Measurements from ENCODE around the gene FAM200B.

FAM200B gene

GRCh38 chr4:15676899-15677298, 4.7 kb upstream of the FAM200B start:
- TF ChIP-seq YY1 (IDR thresholded peaks at IDR 0.05; ENCODE audit: low read depth) (no peak), CREB1 (IDR thresholded peaks at IDR 0.05; ENCODE audit: low read depth) (no peak), ZBTB7A (IDR thresholded peaks at IDR 0.05; ENCODE audit: low read depth) (no peak), CEBPB (IDR thresholded peaks at IDR 0.05) (no peak), MAX (IDR thresholded peaks at IDR 0.05) (no peak), RAD21 (IDR thresholded peaks at IDR 0.05; ENCODE audit: low read depth) (no peak), TEAD4 (IDR thresholded peaks at IDR 0.05) (no peak), TAF1 (IDR thresholded peaks at IDR 0.05; ENCODE audit: low read depth) (no peak), EP300 (IDR thresholded peaks at IDR 0.05; ENCODE audit: borderline replicate concordance) (no peak), NFIC (IDR thresholded peaks at IDR 0.05) (no peak)
- TF ChIP-seq, protein P1, sequence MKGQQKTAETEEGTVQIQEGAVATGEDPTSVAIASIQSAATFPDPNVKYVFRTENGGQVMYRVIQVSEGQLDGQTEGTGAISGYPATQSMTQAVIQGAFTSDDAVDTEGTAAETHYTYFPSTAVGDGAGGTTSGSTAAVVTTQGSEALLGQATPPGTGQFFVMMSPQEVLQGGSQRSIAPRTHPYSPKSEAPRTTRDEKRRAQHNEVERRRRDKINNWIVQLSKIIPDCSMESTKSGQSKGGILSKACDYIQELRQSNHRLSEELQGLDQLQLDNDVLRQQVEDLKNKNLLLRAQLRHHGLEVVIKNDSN (IDR thresholded peaks at IDR 0.05): no peak

- TF ChIP-seq TCF12 (IDR thresholded peaks at IDR 0.05; ENCODE audit: low read depth) (peak; percentile 38; the same call in 1 of the 2 replicates), NFIC (IDR thresholded peaks at IDR 0.05) (peak; percentile 76), YY1 (IDR thresholded peaks at IDR 0.05; ENCODE audit: low read depth) (peak; percentile 61; the same call in 1 of the 2 replicates), TEAD4 (IDR thresholded peaks at IDR 0.05) (peak; percentile 64), CREB1 (IDR thresholded peaks at IDR 0.05; ENCODE audit: low read depth) (no peak)
Observed at GRCh38 chr4:15677507-15677988, 4.1 kb upstream of the FAM200B start.

DNA sequence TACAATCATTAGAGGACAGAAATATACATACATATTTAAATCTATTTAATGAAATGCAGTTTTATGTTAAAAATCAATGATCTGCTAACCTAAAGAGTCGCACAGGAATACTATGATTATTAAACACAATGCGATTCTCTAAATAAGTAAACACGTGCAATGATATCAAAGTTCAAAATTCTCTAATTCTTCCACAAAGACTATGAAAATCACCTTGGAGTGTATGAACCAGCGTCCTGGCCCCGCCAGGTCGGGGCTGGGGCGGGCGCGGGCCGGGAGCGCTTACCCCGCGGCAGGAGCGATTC, 608 bp upstream of the FAM200B start:
- no peak for TF ChIP-seq EP300 (IDR thresholded peaks at IDR 0.05; ENCODE audit: borderline replicate concordance)
- TF ChIP-seq REST (IDR thresholded peaks at IDR 0.05; ENCODE audit: low read depth): no peak
- TF ChIP-seq ZBTB7A (IDR thresholded peaks at IDR 0.05; ENCODE audit: low read depth): no peak
- TF ChIP-seq CEBPB (IDR thresholded peaks at IDR 0.05): no peak
- no peak for TF ChIP-seq NFIC (IDR thresholded peaks at IDR 0.05)
- TF ChIP-seq EGR1 (IDR thresholded peaks at IDR 0.05): no peak
- no peak for TF ChIP-seq MAX (IDR thresholded peaks at IDR 0.05)
- TF ChIP-seq, protein P1 (IDR thresholded peaks at IDR 0.05): no peak
- TF ChIP-seq YY1 (IDR thresholded peaks at IDR 0.05; ENCODE audit: low read depth): no peak
- no peak for TF ChIP-seq TAF1 (IDR thresholded peaks at IDR 0.05; ENCODE audit: low read depth)
- no peak for TF ChIP-seq RAD21 (IDR thresholded peaks at IDR 0.05; ENCODE audit: low read depth)
- no peak for TF ChIP-seq TCF12 (IDR thresholded peaks at IDR 0.05; ENCODE audit: low read depth)
- TF ChIP-seq FOXM1 (IDR thresholded peaks at IDR 0.05; ENCODE audit: borderline replicate concordance, low read depth): no peak
- no peak for TF ChIP-seq CREB1 (IDR thresholded peaks at IDR 0.05; ENCODE audit: low read depth)
- TF ChIP-seq TEAD4 (IDR thresholded peaks at IDR 0.05): no peak

GRCh38 chr4:15682242-15683142, 865 bp downstream of the FAM200B start:
- TF ChIP-seq MAX (IDR thresholded peaks at IDR 0.05): no peak
- no peak for TF ChIP-seq YY1 (IDR thresholded peaks at IDR 0.05; ENCODE audit: low read depth)
- no peak for TF ChIP-seq TEAD4 (IDR thresholded peaks at IDR 0.05)
- no peak for TF ChIP-seq CEBPB (IDR thresholded peaks at IDR 0.05)
- no peak for TF ChIP-seq REST (IDR thresholded peaks at IDR 0.05; ENCODE audit: low read depth)
- TF ChIP-seq TAF1 (IDR thresholded peaks at IDR 0.05; ENCODE audit: low read depth): no peak
- TF ChIP-seq RAD21 (IDR thresholded peaks at IDR 0.05; ENCODE audit: low read depth): no peak
- no peak for TF ChIP-seq CREB1 (IDR thresholded peaks at IDR 0.05; ENCODE audit: low read depth)
- no peak for TF ChIP-seq ZBTB7A (IDR thresholded peaks at IDR 0.05; ENCODE audit: low read depth)
- TF ChIP-seq FOXM1 (IDR thresholded peaks at IDR 0.05; ENCODE audit: borderline replicate concordance, low read depth): no peak
- no peak for TF ChIP-seq EGR1 (IDR thresholded peaks at IDR 0.05)
- TF ChIP-seq NFIC (IDR thresholded peaks at IDR 0.05): no peak
- no peak for TF ChIP-seq EP300 (IDR thresholded peaks at IDR 0.05; ENCODE audit: borderline replicate concordance)
- TF ChIP-seq TCF12 (IDR thresholded peaks at IDR 0.05; ENCODE audit: low read depth): no peak
- TF ChIP-seq, protein P1 (IDR thresholded peaks at IDR 0.05): no peak

DNA sequence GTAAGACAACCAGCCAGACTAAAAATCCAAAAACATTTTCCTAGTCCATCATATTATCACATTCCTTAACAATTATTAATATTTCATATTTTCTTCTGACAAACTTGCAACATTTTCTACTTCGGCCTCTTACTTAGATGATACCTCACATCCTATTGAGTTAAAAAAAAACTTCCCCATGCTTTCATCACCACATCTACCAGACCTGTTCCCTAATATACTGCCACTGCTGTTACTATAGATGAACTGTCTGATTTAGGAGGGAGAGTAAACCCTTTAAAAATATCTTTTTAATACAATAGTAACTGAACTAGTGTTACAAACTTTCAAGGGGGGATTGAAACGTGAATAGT, 1.5 kb downstream of the FAM200B start:
- no peak for TF ChIP-seq MAX (IDR thresholded peaks at IDR 0.05)
- TF ChIP-seq EP300 (IDR thresholded peaks at IDR 0.05; ENCODE audit: borderline replicate concordance): no peak
- no peak for TF ChIP-seq YY1 (IDR thresholded peaks at IDR 0.05; ENCODE audit: low read depth)
- TF ChIP-seq NFIC (IDR thresholded peaks at IDR 0.05): no peak
- no peak for TF ChIP-seq REST (IDR thresholded peaks at IDR 0.05; ENCODE audit: low read depth)
- TF ChIP-seq FOXM1 (IDR thresholded peaks at IDR 0.05; ENCODE audit: borderline replicate concordance, low read depth): no peak
- TF ChIP-seq TCF12 (IDR thresholded peaks at IDR 0.05; ENCODE audit: low read depth): no peak
- no peak for TF ChIP-seq TAF1 (IDR thresholded peaks at IDR 0.05; ENCODE audit: low read depth)
- TF ChIP-seq CEBPB (IDR thresholded peaks at IDR 0.05): no peak
- no peak for TF ChIP-seq CREB1 (IDR thresholded peaks at IDR 0.05; ENCODE audit: low read depth)
- no peak for TF ChIP-seq TEAD4 (IDR thresholded peaks at IDR 0.05)
- TF ChIP-seq RAD21 (IDR thresholded peaks at IDR 0.05; ENCODE audit: low read depth): no peak
